A549 (cell line): ENCODE data around the gene CRTAP.

Source experiments
- BHLHE40 ChIP-seq: IDR thresholded peaks from 2 replicates; pipeline ENCODE4 v1.6.1; 2012; ENCODE audit warnings: low read depth, low read length, inconsistent platforms
- CBX2 ChIP-seq: fragments of 200-600 bp; sonication (generic); IDR thresholded peaks from 2 replicates; pipeline ENCODE4 v1.6.1; 2016; ENCODE audit warnings: low read depth, mild to moderate bottlenecking, borderline replicate concordance
- CHD2 ChIP-seq: fragments of 150-350 bp; IDR thresholded peaks from 2 replicates; pipeline ENCODE4 v1.6.1; 2014; ENCODE audit warnings: low read length; ENCODE audit not compliant: partially characterized antibody
- CTCF ChIP-seq: fragments of >200 bp; sonication (Bioruptor Twin); formaldehyde crosslinking; IDR thresholded peaks from 3 replicates; pipeline ENCODE4 v1.5.1; 2016
- ESRRA ChIP-seq: fragments of 150-350 bp; IDR thresholded peaks from 2 replicates; pipeline ENCODE4 v1.6.1; 2014; ENCODE audit warnings: mild to moderate bottlenecking, low read length, borderline replicate concordance
- HDAC2 ChIP-seq: fragments of 200-600 bp; sonication (generic); IDR thresholded peaks from 2 replicates; pipeline ENCODE4 v1.6.1; 2016
- HOXA7 ChIP-seq: fragments of 250-450 bp; sonication (Bioruptor Pico); IDR thresholded peaks from 2 replicates; pipeline ENCODE4 v1.5.0; 2020; ENCODE audit warnings: mild to moderate bottlenecking, moderate library complexity
- NFE2L2 ChIP-seq: fragments of 150-350 bp; conservative IDR thresholded peaks from 2 replicates; pipeline ENCODE4 v1.6.1; 2014; ENCODE audit warnings: low read length
- POLR2A ChIP-seq: IDR thresholded peaks from 2 replicates; pipeline ENCODE4 v1.6.1; 2012; ENCODE audit warnings: mild to moderate bottlenecking, low read length
- REST ChIP-seq: fragments of 200-600 bp; sonication (generic); IDR thresholded peaks from 2 replicates; pipeline ENCODE4 v1.6.1; 2016; ENCODE audit warnings: antibody characterized with exemption, mild to moderate bottlenecking, moderate library complexity
- SMC3 ChIP-seq: fragments of >200 bp; sonication (Bioruptor Twin); formaldehyde crosslinking; IDR thresholded peaks from 3 replicates; pipeline ENCODE4 v1.6.1; 2018; ENCODE audit warnings: inconsistent platforms
- SREBF2 ChIP-seq: fragments of 450-650 bp; IDR thresholded peaks from 2 replicates; pipeline ENCODE4 v1.6.1; 2014; ENCODE audit warnings: mild to moderate bottlenecking, moderate library complexity
- TP53 ChIP-seq: fragments of 250-450 bp; sonication (Bioruptor Pico); IDR thresholded peaks from 2 replicates; pipeline ENCODE4 v1.5.0; 2021; ENCODE audit warnings: mild to moderate bottlenecking, moderate library complexity
- TF ChIP-seq, protein P1 (sequence below): fragments of 450-650 bp; IDR thresholded peaks from 2 replicates; pipeline ENCODE4 v1.6.1; 2014; ENCODE audit warnings: antibody characterized with exemption

DNA sequence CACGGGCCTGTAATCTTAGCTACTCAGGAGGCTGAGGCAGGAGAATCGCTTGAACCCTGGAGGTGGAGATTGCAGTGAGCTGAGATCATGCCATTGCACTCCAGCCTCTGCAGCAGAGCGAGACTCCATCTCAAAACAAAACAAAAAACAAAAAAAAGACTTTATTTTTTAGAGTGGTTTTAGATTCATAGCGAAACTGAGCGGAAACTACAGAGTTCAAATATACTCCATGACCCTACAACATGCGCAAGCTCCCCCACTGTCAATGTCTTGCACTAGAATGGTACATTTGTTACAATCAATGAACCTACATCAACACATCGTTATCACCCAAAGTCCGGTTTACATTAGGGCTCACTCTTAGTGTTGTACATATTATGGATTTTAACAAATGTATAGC lies 2.2 kb upstream of the CRTAP start:
- TF ChIP-seq CTCF (no peak), TP53 (no peak), BHLHE40 (no peak), SMC3 (no peak), POLR2A (no peak), HOXA7 (no peak), SREBF2 (no peak), ESRRA (no peak), HDAC2 (no peak), REST (no peak), CBX2 (no peak), CHD2 (no peak), NFE2L2 (no peak)
- TF ChIP-seq, protein P1, sequence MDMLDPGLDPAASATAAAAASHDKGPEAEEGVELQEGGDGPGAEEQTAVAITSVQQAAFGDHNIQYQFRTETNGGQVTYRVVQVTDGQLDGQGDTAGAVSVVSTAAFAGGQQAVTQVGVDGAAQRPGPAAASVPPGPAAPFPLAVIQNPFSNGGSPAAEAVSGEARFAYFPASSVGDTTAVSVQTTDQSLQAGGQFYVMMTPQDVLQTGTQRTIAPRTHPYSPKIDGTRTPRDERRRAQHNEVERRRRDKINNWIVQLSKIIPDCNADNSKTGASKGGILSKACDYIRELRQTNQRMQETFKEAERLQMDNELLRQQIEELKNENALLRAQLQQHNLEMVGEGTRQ, result no peak
